Fibroblast of skin of right quadriceps (primary cell): ENCODE measurements around the gene DNAJC6.
"Not testable (repeated sequence)": the region's sequence is repeated elsewhere in the genome, so short reads cannot be mapped to it uniquely, and the experiment has no call there.

Source experiments
- DNase-seq: peaks from one replicate; pipeline ENCODE4 v3.0.0-alpha.2; 2013

DNAJC6 gene

GRCh38 chr1:65359888-65360287 lies 50.5 kb downstream of the DNAJC6 start:
- DNase-seq = no peak

- no peak for DNase-seq
These were observed 51.3 kb downstream of the DNAJC6 start for GRCh38 chr1:65360648-65361047.

DNA sequence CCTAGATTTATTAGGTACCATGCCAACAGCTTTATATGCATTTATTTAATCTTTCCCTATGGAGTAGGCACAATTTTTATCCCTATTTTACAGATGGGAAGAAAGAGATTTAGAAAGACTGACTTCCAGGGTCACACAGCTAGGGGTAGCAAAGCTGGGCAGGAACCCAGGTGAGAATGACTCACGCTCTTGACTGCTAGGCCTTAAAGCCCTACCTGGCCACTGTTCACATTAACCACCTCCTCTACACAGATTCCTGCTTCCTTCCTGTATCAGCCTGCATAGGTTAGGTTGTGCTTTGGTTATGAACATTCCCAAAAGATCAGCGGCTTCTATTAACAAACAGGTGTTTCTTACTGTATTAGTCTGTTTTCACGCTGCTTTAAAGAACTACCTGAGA lies 53.2 kb downstream of the DNAJC6 start:
- no peak for DNase-seq

- DNase-seq = no peak
These were observed 54.1 kb downstream of the DNAJC6 start for GRCh38 chr1:65363484-65363883.

DNA sequence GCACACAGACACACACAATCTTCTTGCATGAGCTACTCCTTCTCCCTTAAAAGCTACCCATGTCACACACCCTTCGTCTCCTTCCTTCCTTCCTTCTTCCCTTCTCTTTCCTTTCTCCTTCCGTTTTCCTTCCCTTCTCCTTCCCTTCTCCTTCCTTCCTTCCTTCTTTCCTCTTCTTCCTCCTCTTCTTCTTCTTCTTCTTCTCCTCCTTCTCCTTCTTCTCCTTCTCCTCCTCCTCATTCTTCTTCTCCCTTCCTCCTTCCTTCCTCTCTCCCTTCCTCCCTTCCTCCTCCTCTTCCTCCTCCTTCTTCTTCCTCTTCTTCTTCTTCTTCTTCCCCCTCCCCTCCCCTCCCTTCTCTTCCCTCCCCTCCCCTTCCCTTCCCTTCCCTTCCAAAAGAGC lies 59.1 kb downstream of the DNAJC6 start:
- DNase-seq = no peak

DNA sequence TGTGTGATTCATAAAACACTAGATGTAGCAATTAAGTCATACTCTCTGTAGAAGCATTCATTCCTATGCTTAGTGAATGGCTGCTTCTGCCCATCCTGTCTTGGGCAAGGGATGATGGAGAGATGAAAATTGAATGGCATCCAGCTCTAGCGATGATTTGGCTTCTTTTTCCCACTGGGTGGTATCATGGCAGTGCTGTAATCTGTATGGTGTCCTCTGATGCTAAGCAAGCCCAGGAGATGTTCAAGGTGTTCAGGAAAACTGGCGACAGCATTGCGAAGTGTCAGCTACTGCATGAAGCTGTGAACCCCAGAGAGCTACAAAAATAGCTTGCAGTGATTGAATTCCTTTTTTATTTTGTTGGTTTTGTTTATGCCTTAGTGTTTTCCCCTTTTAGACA lies 62.2 kb downstream of the DNAJC6 start:
- no peak for DNase-seq

DNA sequence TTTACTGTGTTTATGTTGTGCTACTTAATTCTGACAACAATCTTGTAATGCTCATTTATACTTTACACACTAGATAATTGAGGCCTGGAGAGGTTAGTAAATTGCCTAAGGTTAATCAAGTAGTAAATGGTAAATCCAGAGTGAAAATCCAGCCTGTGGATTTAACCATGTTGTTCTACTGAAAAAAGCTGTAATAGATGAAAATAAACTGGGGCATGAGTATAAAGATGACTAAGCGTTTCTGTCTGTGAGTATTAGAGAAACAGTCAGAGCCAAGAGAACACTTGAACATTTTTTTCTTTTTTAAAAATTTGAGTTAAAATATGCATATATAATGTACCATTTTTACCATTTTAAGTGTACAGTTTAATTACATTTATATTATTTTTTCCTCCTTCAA lies 63.2 kb downstream of the DNAJC6 start:
- DNase-seq = no peak

- DNase-seq = no peak
These were observed 68.3 kb downstream of the DNAJC6 start for GRCh38 chr1:65377496-65378246.

DNA sequence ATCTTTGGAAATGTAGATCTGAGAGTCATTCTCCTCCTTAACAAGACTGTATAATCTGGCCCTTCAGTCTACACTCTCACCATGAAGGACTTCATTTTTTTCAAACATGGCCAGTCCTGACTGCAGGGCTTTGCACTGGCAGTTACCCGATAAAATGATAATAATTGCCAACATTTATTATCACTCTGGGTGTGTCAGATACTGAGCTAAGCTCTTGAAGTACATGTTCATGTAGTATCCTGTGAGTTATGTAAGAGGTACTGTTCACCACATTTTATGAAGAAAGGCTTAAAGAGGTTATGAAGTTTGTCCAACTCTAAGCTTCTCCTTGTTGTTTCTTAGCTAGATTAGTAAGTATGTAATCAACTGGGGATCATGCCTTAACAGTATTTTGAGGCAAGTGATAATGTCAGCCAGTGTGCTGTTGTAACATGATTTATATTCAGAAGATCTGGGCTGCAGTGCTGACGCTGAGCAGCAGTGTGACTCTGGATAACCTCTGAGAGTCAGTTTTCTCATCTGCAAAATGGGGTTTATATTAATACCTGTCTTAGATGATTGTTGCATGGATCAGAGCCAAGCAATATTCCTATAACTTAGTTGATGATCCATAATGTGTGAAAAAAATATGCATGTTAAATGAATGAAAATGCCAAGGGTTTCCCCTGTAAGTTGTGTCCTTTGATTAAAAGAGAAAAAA lies 69.1 kb downstream of the DNAJC6 start:
- DNase-seq = no peak

DNA sequence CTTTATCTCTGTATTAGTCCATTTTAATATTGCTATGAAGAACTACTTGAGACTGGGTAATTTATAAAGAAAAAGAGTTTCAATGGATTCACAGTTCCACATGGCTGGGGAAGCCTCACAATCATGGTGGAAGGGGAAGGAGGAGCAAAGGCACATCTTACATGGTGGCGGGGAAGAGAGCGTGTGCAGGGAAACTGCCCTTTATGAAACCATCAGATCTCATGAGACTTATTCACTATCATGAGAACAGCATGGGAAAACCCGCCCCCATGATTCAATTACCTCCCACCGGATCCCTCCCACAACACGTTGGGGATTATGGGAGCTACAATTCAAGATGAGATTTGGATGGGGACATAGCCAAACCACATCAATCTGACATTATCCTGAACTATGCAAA lies 75.1 kb downstream of the DNAJC6 start:
- not testable (repeated sequence) for DNase-seq

DNA sequence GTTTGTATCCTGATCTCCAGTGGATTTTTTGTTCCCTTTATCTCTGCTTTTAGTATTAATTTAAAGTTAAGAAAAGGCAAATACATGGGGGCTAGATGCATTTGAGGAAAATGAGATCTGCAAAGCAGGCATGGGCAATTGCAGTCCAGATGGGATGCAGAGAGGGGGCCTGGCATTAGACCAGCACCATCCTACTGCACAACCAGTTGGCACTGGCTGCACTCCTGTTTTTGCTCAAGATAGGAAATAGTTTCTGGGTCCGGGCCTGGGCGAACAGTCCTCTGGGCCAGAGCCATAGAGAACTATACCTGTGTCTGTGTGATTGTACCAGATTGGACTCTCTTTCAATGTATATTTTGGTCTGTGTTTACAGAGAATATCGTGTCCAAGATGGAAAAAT lies 77.1 kb downstream of the DNAJC6 start:
- DNase-seq = no peak

DNA sequence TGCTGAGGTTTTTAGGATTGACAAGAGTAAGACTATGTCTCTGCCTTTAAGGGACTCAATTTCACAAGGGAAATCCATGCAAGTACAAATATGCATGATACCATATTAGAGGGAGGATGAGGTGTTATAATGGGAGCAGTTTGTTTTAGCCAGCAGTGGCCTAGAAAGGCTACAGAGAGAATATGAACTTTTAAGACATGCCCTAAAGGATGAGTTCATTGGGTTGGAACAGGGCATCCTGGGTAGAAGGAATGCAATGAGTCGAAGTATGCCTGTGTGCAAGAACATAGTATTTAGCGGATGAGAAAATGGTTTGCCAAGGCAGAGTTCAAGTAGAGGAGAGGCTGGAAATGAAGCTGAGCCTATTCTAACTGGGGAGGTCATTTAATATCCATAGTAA lies 78.5 kb downstream of the DNAJC6 start:
- DNase-seq = no peak

- DNase-seq = no peak
These were observed 79.8 kb downstream of the DNAJC6 start for GRCh38 chr1:65388908-65389695.

GRCh38 chr1:65392497-65392896 lies 83.2 kb downstream of the DNAJC6 start:
- no peak for DNase-seq

- DNase-seq = peak; percentile 59
These were observed 84.0 kb downstream of the DNAJC6 start for GRCh38 chr1:65393347-65393746.

DNA sequence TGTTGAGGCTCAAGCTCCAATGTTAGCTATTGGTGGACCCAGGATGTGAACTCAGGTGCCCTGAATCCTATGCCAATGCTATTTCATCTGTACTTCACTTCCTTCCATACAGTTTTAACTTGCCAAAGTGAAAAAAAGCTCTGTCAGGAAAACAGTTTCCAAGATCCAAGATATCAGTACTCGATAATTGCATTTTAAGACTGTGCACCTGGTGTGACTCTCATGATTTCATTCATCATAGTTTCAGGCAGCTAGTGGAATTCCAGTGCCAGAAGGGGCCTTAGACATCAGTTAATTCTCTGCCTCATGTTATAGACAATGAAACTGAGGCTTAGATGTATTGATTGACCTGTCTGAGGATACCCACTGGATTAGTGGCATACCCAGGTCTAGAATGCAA lies 84.6 kb downstream of the DNAJC6 start:
- DNase-seq = no peak

DNA sequence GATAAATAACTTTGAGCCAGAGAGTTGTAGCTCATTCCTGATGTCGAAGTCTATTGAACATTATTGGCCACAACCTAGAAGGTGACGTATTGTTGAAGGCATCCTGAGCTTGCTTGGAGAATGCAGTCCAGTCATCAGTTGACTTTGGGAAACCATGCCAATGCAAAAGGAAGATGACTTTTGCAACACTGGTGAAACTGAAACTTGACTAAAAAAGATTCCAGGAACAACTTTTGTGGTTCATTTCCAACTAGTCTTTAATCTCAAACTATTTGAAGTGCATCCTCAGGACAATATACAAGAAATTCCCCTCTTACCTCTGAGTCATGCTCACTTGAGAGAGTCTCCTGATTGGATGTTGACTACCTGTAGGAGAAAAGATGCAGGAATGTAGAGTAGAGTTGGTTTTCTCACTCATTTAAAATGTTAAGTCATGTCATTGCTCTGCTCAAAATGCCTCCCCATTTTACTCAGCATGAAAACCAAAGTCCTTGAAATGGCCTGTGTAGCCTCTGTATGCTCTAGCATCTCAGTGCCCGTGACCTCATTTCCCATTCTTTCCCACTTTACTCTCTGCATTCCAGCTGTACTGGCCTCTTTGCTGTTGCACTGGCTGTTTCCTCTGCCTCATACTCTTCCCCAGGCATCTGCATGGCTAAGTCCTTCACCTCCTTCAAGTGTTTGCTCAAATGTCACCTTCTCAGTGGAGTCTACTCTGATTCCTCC lies 86.7 kb downstream of the DNAJC6 start:
- peak; percentile 54 for DNase-seq

GRCh38 chr1:65398083-65398482 lies 88.7 kb downstream of the DNAJC6 start:
- no peak for DNase-seq

DNA sequence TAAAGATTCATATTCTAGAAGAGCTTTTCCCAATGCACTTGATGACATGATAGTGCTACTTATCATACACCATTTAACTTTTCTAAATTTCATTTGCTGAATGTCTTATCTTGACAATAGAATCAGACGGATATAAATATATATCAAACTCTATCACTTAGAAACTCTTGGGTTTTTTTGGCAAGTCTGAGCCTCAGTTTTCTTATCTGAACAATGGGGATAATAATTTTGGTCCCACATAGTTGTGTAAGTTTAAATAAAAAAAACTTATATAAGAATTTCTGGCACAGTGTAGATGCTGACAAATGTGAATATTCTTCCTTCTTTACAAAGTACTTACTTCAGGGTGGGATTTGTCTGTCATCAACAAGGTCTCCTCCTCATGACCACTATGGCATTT lies 89.7 kb downstream of the DNAJC6 start:
- DNase-seq = no peak

DNA sequence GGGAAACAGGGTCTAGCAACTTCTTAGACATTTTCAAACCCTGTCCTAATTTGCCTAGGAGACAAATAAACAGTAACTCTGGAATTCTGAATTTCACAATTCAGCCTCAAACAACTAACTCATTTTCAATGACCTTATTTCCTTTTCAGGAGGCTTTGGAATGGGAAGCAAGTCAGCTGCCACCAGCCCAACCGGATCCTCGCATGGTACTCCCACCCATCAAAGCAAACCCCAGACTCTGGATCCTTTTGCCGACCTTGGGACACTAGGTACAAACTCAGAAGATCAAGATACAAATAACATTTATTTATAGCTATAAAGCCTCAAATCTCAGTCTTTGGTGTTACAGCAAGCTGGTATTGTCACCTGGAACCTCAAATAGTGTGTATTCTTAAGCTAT lies 92.3 kb downstream of the DNAJC6 start:
- no peak for DNase-seq

- DNase-seq = no peak
These were observed 95.6 kb downstream of the DNAJC6 start for GRCh38 chr1:65404941-65405340.

- DNase-seq = no peak
These were observed 98.5 kb downstream of the DNAJC6 start for GRCh38 chr1:65407877-65408276.

GRCh38 chr1:65409314-65409713 lies 100.0 kb downstream of the DNAJC6 start:
- DNase-seq = no peak
